Dermis microvascular lymphatic vessel endothelial cell (primary cell): ENCODE results near the gene UBALD2. TPM values are rescaled to one million over a fixed set of nuclear protein-coding genes. Genes with fewer than 3 reads are reported as not detected.
"Not testable (repeated sequence)": the region's sequence is repeated elsewhere in the genome, so short reads cannot be mapped to it uniquely, and the experiment has no call there.

Source experiments
- DNase-seq, 2 donors: peaks; one replicate each; pipeline versions ENCODE4 v3.0.0 to v3.0.0-alpha.2; 2010; ENCODE audit warnings: low read depth in 2 of 2
- total RNA-seq: library from RNA; depleted of rRNA; stranded (reverse); fragments of >200 nt; gene quantifications from 2 replicates; pipeline ENCODE4 v1.2.1, GENCODE V29; 2014

UBALD2 gene
- total RNA-seq, 1 donor from 2014 or later, result 6.8 TPM

DNA sequence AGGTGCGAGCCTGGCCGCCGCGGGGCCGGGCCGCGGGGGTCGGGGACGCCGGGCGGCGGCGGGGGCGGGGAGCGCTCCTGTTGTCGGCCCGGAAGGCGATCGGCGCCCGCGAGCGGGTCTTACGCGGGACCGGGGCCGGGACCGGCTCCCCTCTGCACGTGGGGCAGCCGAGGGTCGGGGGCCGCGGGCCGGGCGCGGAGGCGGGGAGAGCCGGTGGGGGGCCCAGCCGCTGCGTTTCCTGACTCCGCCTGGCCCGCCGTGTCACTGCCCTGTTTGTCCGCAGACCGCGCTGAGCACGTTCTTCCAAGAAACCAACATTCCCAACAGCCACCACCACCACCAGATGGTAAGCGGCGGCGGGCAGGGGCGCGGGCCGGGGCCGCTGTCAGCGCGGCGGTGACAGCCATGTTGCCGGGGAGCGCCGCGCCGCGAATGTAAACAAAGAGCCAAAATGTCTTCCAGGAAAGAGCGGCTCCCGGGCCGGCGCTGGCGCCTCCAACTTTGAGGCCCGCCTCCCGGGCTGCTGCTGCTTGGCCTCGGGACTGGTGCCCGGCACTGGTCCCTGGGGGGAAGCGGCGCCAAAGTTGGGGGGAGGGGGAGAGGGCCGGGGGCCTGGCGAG is 586 bp downstream of the UBALD2 start:
- DNase-seq, result peak in 1 of 2 donors; percentile 51

- DNase-seq, result peak in 1 of 2 donors; percentile 66
These were observed 1.2 kb downstream of the UBALD2 start for GRCh38 chr17:76266244-76266938.

- no peak for DNase-seq
These were observed 2.0 kb downstream of the UBALD2 start for GRCh38 chr17:76267051-76267576.

DNA sequence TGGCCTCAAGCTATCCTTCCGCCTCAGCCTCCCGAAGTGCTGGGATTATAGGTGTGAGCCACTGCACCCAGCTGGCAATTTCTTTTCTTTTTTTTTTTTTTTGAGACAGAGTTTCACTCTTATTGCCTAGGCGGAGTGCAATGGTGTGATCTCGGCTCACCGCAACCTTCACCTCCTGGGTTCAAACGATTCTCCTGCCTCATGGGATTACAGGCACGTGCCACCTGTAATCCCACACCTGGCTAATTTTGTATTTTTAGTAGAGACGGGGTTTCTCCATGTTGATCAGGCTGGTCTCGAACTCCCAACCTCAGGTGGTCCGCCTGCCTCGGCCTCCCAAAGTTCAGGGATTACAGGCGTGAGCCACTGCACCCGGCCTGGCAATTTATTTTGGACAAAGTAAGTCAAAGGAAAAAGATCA is 2.4 kb downstream of the UBALD2 start:
- DNase-seq, result not testable (repeated sequence)

- DNase-seq, result peak; percentile 65 to 76
These were observed 3.0 kb downstream of the UBALD2 start for GRCh38 chr17:76268015-76268749.

DNA sequence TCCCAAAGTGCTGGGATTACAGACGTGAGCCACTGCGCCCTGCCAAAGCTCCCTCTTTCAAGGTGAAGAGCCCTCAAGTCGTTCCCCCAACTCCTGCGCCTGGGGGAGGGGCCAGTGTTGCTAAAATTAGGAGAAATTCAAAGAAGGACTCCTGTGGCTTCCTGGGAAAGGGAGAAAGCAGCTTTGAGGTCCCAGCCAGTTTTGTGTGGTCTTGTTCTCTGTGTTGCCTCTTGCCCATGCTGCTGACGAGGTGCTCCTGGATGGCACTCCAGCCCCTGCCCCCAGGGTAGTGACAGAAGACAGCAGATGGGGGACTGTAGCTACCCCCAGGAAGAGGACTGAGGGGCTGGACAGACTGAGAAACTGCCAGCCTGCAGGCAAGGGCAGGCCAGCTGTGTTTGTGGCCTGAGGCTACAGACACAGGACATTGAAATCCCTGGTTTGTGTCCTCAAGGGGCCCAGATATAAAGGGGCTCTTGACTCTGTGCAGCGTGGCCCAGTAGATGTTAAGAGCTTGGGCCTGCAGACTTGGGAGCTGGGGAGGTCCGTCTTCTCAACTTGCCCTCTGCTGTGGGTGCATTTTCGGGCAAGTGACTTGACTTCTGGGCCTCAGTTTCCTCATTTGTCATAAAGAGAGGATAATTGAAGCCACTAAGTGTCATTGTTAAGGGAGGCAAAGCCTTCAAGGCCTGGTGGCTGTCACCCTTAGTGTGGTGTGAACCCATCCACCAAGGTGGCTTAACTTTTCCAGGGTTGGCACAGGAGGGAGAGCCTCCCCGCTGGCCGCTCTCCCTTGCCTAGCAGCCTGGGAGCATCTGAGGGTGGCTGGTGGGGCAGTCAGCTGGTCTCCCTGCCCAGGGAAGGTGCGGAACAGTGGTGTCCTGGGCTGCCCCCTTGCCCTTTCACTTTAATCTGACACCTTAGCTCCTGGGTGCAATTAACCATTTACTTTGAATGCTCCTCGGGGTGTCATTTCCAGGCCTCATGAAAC is 4.1 kb downstream of the UBALD2 start:
- no peak for DNase-seq

DNA sequence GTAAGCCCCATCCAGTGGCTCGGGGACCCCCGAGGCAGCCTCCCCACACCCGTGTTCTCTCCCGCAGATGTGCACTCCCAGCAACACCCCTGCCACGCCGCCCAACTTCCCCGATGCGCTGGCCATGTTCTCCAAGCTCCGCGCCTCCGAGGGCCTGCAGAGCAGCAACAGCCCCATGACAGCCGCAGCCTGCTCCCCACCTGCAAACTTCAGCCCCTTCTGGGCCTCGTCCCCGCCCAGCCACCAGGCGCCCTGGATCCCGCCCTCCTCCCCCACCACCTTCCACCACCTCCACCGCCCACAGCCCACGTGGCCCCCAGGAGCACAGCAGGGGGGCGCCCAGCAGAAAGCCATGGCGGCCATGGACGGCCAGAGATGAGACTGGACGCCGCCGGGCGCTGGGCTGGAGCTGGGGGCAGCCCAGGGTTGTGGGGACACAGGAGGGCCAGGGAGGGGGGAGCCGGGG is 5.0 kb downstream of the UBALD2 start:
- no peak for DNase-seq

- DNase-seq, result no peak
These were observed 5.9 kb downstream of the UBALD2 start for GRCh38 chr17:76270770-76271668.

DNA sequence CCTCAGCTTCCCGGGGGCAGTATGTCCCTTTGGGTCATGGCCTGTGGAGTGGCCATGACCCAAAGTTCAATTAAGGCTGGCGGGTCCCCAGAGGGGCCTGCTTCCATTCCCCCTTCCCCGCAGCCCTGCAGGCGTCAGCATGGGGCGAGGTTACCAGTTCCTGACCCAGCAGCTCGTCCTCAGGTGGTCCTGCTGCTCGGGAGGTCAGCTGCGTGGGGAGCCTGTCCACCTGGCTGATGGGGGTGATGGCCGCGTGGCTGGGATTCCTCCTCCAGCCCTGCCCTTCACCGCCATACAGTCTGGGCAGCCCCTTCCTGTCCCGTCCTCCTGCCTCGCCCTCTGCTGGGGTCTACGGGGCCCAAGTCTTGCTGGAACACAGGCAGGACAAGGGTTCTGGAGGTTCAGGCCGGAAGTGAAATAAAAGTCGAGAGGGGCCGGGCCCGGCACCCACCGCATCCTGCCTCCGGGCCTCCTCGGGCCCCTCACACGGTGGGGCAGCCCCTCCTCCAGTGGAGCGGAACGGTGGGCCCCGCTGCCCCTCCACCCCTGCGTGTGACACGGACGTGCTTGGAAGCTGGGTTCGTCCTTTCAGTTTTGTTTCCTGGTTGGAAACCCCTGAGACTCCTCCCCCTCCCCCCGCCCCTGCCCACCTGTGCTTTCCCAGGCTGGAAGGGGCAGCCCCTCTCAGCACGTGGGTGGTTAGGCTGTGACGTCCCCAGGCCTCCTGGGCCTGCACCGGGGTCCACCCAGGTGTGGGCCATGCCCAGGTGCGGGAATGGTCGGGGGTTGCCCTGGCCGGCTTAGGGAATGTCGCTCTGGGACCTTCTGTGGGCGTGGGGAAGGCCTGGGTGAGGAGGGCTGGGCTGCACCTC is 6.8 kb downstream of the UBALD2 start:
- peak in 1 of 2 donors; percentile 31 for DNase-seq

- DNase-seq, result no peak
These were observed 7.6 kb downstream of the UBALD2 start for GRCh38 chr17:76272541-76273444.

- DNase-seq, result no peak
These were observed 8.4 kb downstream of the UBALD2 start for GRCh38 chr17:76273445-76274111.

GRCh38 chr17:76274112-76274956 is 9.2 kb downstream of the UBALD2 start:
- no peak for DNase-seq

- no peak for DNase-seq
These were observed 10.4 kb downstream of the UBALD2 start for GRCh38 chr17:76275382-76276068.

DNA sequence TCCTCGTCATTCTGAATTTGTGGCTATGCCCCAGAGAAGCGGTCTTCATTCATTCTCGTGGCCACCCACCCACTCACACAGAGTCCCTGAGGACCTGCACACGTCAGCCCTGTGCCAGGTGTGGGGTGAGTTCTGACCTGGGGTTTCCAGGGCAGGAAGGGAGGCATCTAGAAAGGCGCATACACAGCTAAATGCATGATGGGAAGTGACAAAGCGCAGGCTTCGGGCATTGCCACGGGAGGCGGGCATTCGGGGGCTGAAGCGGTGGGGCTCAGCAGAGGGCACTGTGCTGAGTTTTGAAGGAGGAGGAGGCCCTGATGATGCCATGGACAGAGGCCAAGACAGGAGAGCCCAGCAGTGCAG is 10.9 kb downstream of the UBALD2 start:
- no peak for DNase-seq

GRCh38 chr17:76276461-76277299 is 11.5 kb downstream of the UBALD2 start:
- no peak for DNase-seq
